Smooth muscle cell (in vitro differentiated cells): ENCODE measurements around the gene RPL35. TPM values are rescaled to one million over a fixed set of nuclear protein-coding genes. Genes with fewer than 3 reads are reported as not detected.

ENCODE experiments used
- DNase-seq: peaks from one replicate; lab custom pipeline; 2025; ENCODE audit not compliant: unreplicated experiment; lab: John Stamatoyannopoulos, UW
- H2AFZ ChIP-seq: fragments of 200-600 bp; sonication (generic); 2 replicates; pipeline ENCODE4 v1.6.0; 2016; ENCODE audit warnings: antibody characterized with exemption, low read depth, mild to moderate bottlenecking
- H3F3A ChIP-seq: fragments of 200-600 bp; sonication (generic); 2 replicates; pipeline ENCODE4 v1.6.0; 2017; ENCODE audit warnings: antibody characterized with exemption, low read depth
- H3K27ac ChIP-seq: fragments of 200-600 bp; sonication (generic); 2 replicates; pipeline ENCODE4 v1.5.1; 2016; ENCODE audit warnings: low read depth, mild to moderate bottlenecking
- H3K27me3 ChIP-seq: fragments of 200-600 bp; sonication (generic); 2 replicates; pipeline ENCODE4 v1.6.1; 2016; ENCODE audit warnings: low read depth, mild to moderate bottlenecking
- H3K36me3 ChIP-seq: fragments of 200-600 bp; sonication (generic); 2 replicates; pipeline ENCODE4 v1.5.1; 2016; ENCODE audit warnings: low read depth
- H3K4me1 ChIP-seq: fragments of 200-600 bp; sonication (generic); 2 replicates; pipeline ENCODE4 v1.5.1; 2016; ENCODE audit warnings: low read depth
- H3K4me2 ChIP-seq: fragments of 200-600 bp; sonication (generic); 2 replicates; pipeline ENCODE4 v1.6.0; 2016; ENCODE audit warnings: mild to moderate bottlenecking
- H3K4me3 ChIP-seq: fragments of 200-600 bp; sonication (generic); 2 replicates; pipeline ENCODE4 v1.5.1; 2016; ENCODE audit warnings: mild to moderate bottlenecking
- H3K79me2 ChIP-seq: fragments of 200-600 bp; sonication (generic); 2 replicates; pipeline ENCODE4 v1.6.0; 2016; ENCODE audit warnings: low read depth, mild to moderate bottlenecking
- H3K9ac ChIP-seq: fragments of 200-600 bp; sonication (generic); 2 replicates; pipeline ENCODE4 v1.6.0; 2016; ENCODE audit warnings: low read depth
- H3K9me3 ChIP-seq: fragments of 200-600 bp; sonication (generic); replicated peaks from 2 replicates; pipeline ENCODE4 v1.5.1; 2016; ENCODE audit warnings: low read depth
- H4K20me1 ChIP-seq: fragments of 200-600 bp; sonication (generic); 2 replicates; pipeline ENCODE4 v1.6.0; 2016; ENCODE audit warnings: low read depth
- CTCF ChIP-seq: fragments of 200-600 bp; sonication (generic); IDR thresholded peaks from 2 replicates; pipeline ENCODE4 v1.5.1; 2017; ENCODE audit warnings: borderline replicate concordance, mild to moderate bottlenecking, antibody characterized with exemption; ENCODE audit not compliant: insufficient read depth, poor library complexity, severe bottlenecking
- WGBS: methylation state at CpG from one replicate; pipeline ENCODE4 v1.1.7; 2016; ENCODE audit warnings: low lambda C conversion rate; 5-methylcytosine and 5-hydroxymethylcytosine counted together
- polyA plus RNA-seq: library from polyadenylated mRNA; unstranded; fragments of >200 nt; fragmentation: Nextera tagmentation; extraction: Ambion mirVana; gene quantifications from 2 replicates; pipeline ENCODE4 v1.2.1, GENCODE V29; 2016
- total RNA-seq: library from RNA; depleted of rRNA; stranded (reverse); fragments of >200 nt; gene quantifications from 2 replicates; pipeline ENCODE4 v1.2.3, GENCODE V29; 2014

Gene RPL35
- total and polyA plus RNA-seq, 2 experiments from 2014 or later, result 1,321 to 1,932 TPM

- Histone ChIP-seq H3K27ac (no peak overlapping the region), H3K4me1 (peaks cover 18% of the 10 kb centered on the region), H3K27me3 (no peaks in the 10 kb centered on the region), H3K36me3 (peaks cover 4% of the 10 kb centered on the region), H2AFZ (no peak overlapping the region), H3K4me3 (no peak overlapping the region), H3F3A (peaks cover 24% of the 10 kb centered on the region), H3K9me3 (no peaks in the 10 kb centered on the region), H4K20me1 (peaks cover 56% of the 10 kb centered on the region), H3K79me2 (peaks cover 31% of the 10 kb centered on the region), H3K4me2 (no peak overlapping the region), H3K9ac (no peak overlapping the region)
- DNase-seq, result no peak
- 94% methylated on average over 9 of the region's 9 CpGs for WGBS
- no peak for TF ChIP-seq CTCF
These were observed 3.3 kb downstream of the RPL35 start for GRCh38 chr9:124858330-124859046.

GRCh38 chr9:124857533-124858162 lies 4.1 kb downstream of the RPL35 start:
- no peak overlapping the region for H2AFZ ChIP-seq
- H3K4me2 ChIP-seq, result no peak overlapping the region
- peaks cover 26% of the 10 kb centered on the region for H3F3A ChIP-seq
- no peak overlapping the region for H3K9ac ChIP-seq
- no peak for DNase-seq
- peaks cover 31% of the 10 kb centered on the region for H3K79me2 ChIP-seq
- TF ChIP-seq CTCF, result no peak
- 97% methylated on average over 24 of the region's 24 CpGs for WGBS
- no peaks in the 10 kb centered on the region for H3K9me3 ChIP-seq
- H3K27ac ChIP-seq, result no peak overlapping the region
- peaks cover 4% of the 10 kb centered on the region for H3K36me3 ChIP-seq
- H3K4me1 ChIP-seq, result peaks cover 14% of the 10 kb centered on the region
- no peaks in the 10 kb centered on the region for H3K27me3 ChIP-seq
- H3K4me3 ChIP-seq, result no peak overlapping the region
- peaks cover 56% of the 10 kb centered on the region for H4K20me1 ChIP-seq

GRCh38 chr9:124855944-124856765 lies 5.6 kb downstream of the RPL35 start:
- Histone ChIP-seq H3K27ac (no peak overlapping the region), H3K27me3 (no peaks in the 10 kb centered on the region), H3K9me3 (no peaks in the 10 kb centered on the region), H3K4me1 (peaks cover 12% of the 10 kb centered on the region), H3K79me2 (peaks cover 26% of the 10 kb centered on the region), H3K4me3 (no peak overlapping the region), H2AFZ (no peak overlapping the region), H4K20me1 (peaks cover 51% of the 10 kb centered on the region), H3F3A (peaks cover 26% of the 10 kb centered on the region), H3K36me3 (peaks cover 4% of the 10 kb centered on the region), H3K4me2 (no peak overlapping the region), H3K9ac (no peak overlapping the region)
- 69% methylated on average over 16 of the region's 16 CpGs for WGBS
- no peak for TF ChIP-seq CTCF
- DNase-seq, result no peak
